Astrocyte (in vitro differentiated cells and primary cell): ENCODE data around the gene SLC35F5.

Experiments used
- EZH2 ChIP-seq: IDR thresholded peaks from 2 replicates; pipeline ENCODE4 v1.6.1; 2012; ENCODE audit warnings: mild to moderate bottlenecking, low read length, inconsistent platforms; ENCODE audit not compliant: insufficient read depth
- TF ChIP-seq, protein P1 (sequence below): IDR thresholded peaks from 2 replicates; pipeline ENCODE4 v1.5.1; 2011; ENCODE audit warnings: low read depth, mild to moderate bottlenecking, inconsistent platforms, low read length, moderate library complexity; ENCODE audit not compliant: insufficient read depth

DNA sequence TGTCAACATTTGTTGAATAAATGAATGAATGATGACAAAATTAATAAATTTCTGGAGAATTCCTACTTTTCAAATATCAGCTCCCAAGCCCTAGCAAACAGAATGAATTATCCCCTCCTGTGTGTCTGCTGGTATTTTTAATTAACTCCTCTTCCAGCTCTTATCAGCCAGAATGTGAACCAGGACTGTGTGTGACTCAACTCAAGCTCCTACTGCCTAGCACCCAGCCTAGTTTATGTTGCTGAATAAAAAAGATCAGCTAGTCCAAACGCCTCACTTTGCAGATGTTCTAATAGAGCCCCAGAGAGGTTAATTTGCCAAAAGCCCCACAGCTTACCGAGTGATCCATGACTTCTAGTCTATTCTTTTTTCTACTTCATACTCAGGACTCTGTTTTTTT, 79.1 kb downstream of the SLC35F5 start:
- TF ChIP-seq, protein P1, sequence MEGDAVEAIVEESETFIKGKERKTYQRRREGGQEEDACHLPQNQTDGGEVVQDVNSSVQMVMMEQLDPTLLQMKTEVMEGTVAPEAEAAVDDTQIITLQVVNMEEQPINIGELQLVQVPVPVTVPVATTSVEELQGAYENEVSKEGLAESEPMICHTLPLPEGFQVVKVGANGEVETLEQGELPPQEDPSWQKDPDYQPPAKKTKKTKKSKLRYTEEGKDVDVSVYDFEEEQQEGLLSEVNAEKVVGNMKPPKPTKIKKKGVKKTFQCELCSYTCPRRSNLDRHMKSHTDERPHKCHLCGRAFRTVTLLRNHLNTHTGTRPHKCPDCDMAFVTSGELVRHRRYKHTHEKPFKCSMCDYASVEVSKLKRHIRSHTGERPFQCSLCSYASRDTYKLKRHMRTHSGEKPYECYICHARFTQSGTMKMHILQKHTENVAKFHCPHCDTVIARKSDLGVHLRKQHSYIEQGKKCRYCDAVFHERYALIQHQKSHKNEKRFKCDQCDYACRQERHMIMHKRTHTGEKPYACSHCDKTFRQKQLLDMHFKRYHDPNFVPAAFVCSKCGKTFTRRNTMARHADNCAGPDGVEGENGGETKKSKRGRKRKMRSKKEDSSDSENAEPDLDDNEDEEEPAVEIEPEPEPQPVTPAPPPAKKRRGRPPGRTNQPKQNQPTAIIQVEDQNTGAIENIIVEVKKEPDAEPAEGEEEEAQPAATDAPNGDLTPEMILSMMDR = no peak
- no peak for TF ChIP-seq EZH2
